GM12891 (cell line): ENCODE measurements around the gene EXOC4.

Experiments
- PAX5 ChIP-seq: IDR thresholded peaks from 2 replicates; pipeline ENCODE4 v1.6.1; 2011; ENCODE audit warnings: low read length, moderate library complexity, mild to moderate bottlenecking; ENCODE audit not compliant: insufficient read depth, severe bottlenecking
- POLR2A ChIP-seq: IDR thresholded peaks from 2 replicates; pipeline ENCODE4 v1.6.1; 2011; ENCODE audit warnings: low read depth, low read length, control low read depth
- POLR2AphosphoS5 ChIP-seq: IDR thresholded peaks from 2 replicates; pipeline ENCODE4 v1.6.1; 2011; ENCODE audit warnings: low read depth, low read length, control low read depth
- POU2F2 ChIP-seq: IDR thresholded peaks from 2 replicates; pipeline ENCODE4 v1.6.1; 2011; ENCODE audit warnings: low read depth, mild to moderate bottlenecking, control low read depth, low read length, moderate library complexity
- SPI1 ChIP-seq: IDR thresholded peaks from 2 replicates; pipeline ENCODE4 v1.6.1; 2011; ENCODE audit warnings: low read depth, low read length, control low read depth
- TAF1 ChIP-seq: IDR thresholded peaks from 2 replicates; pipeline ENCODE4 v1.6.1; 2011; ENCODE audit warnings: low read depth, low read length, control low read depth

DNA sequence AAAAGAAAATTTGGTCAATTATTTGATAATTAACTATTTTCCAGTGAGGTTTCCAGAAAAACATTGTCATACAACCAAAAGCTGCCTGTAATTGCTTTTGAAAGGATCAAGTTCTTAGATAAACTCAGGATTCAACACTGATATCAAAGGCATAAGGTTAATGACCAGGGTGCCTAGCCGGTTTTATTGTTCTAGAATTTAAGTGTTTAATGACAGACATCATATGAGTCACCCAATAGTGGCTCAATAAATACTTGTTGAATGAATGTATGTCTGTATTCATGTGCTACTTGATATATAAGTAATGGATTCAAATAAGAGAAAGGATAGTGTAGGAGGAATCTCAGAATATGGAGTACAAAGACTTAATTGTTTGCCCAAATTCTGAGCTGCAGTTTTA, 678.2 kb downstream of the EXOC4 start:
- TF ChIP-seq POLR2A (no peak), TAF1 (no peak), POLR2AphosphoS5 (no peak), SPI1 (no peak), PAX5 (no peak), POU2F2 (no peak)
